Trophoblast cell (in vitro differentiated cells and primary cell): ENCODE results near the gene KLHDC3.

ENCODE experiments used
- DNase-seq, 2 donors: peaks; one replicate each; pipeline ENCODE4 v3.0.0-alpha.2; 2016
- H2AFZ ChIP-seq: 2 replicates; pipeline ENCODE4 v1.6.1; 2013; ENCODE audit warnings: low read length, moderate library complexity, mild to moderate bottlenecking; ENCODE audit not compliant: insufficient read depth, poor library complexity
- H2AK5ac ChIP-seq: 2 replicates; pipeline ENCODE4 v1.6.1; 2013; ENCODE audit warnings: mild to moderate bottlenecking, low read length
- H2BK120ac ChIP-seq: 2 replicates; pipeline ENCODE4 v1.6.1; 2013; ENCODE audit warnings: low read length, mild to moderate bottlenecking, moderate library complexity; ENCODE audit not compliant: insufficient read depth, poor library complexity
- H2BK12ac ChIP-seq: 2 replicates; pipeline ENCODE4 v1.6.1; 2013; ENCODE audit warnings: mild to moderate bottlenecking, low read length, moderate library complexity
- H2BK5ac ChIP-seq: 2 replicates; pipeline ENCODE4 v1.6.1; 2013; ENCODE audit warnings: low read length, low read depth, moderate library complexity, mild to moderate bottlenecking; ENCODE audit not compliant: poor library complexity
- H3K14ac ChIP-seq: 2 replicates; pipeline ENCODE4 v1.6.1; 2013; ENCODE audit warnings: mild to moderate bottlenecking, low read length
- H3K18ac ChIP-seq: 2 replicates; pipeline ENCODE4 v1.6.1; 2013; ENCODE audit warnings: mild to moderate bottlenecking, low read length
- H3K23ac ChIP-seq: 2 replicates; pipeline ENCODE4 v1.6.1; 2013; ENCODE audit warnings: low read length
- H3K27ac ChIP-seq: 2 replicates; pipeline ENCODE4 v1.5.1; 2013; ENCODE audit warnings: low read depth, mild to moderate bottlenecking, inconsistent platforms, low read length, moderate library complexity
- H3K27me3 ChIP-seq: 2 replicates; pipeline ENCODE4 v1.6.1; 2013; ENCODE audit warnings: inconsistent platforms, mild to moderate bottlenecking, low read length, moderate library complexity; ENCODE audit not compliant: insufficient read depth
- H3K36me3 ChIP-seq, 2 experiments: 1 replicate in 1 of 2; 2 replicates in 1 of 2; pipeline ENCODE4 v1.6.1; 2013; ENCODE audit warnings: low read length in 2 of 2, mild to moderate bottlenecking in 2 of 2, moderate library complexity in 1 of 2; ENCODE audit not compliant: insufficient read depth in 2 of 2, control insufficient read depth in 1 of 2
- H3K4ac ChIP-seq: 2 replicates; pipeline ENCODE4 v1.6.1; 2013; ENCODE audit warnings: low read depth, mild to moderate bottlenecking, low read length, moderate library complexity
- H3K4me1 ChIP-seq, 2 experiments: 1 replicate in 1 of 2; 2 replicates in 1 of 2; pipeline ENCODE4 v1.6.1; 2013; ENCODE audit warnings: low read length in 2 of 2, mild to moderate bottlenecking in 2 of 2, moderate library complexity in 1 of 2; ENCODE audit not compliant: insufficient read depth in 2 of 2, control insufficient read depth in 1 of 2
- H3K4me2 ChIP-seq: 2 replicates; pipeline ENCODE4 v1.6.1; 2013; ENCODE audit warnings: inconsistent platforms, mild to moderate bottlenecking, low read length, moderate library complexity
- H3K4me3 ChIP-seq: 2 replicates; pipeline ENCODE4 v1.5.1; 2013; ENCODE audit warnings: mild to moderate bottlenecking, low read depth, low read length, inconsistent platforms
- H3K79me1 ChIP-seq: one replicate; pipeline ENCODE4 v1.6.1; 2013; ENCODE audit warnings: low read length
- H3K79me2 ChIP-seq: 2 replicates; pipeline ENCODE4 v1.6.1; 2013; ENCODE audit warnings: low read length, mild to moderate bottlenecking; ENCODE audit not compliant: control insufficient read depth, insufficient read depth, poor library complexity
- H3K9ac ChIP-seq: 2 replicates; pipeline ENCODE4 v1.6.1; 2013; ENCODE audit warnings: mild to moderate bottlenecking, low read length
- H3K9me3 ChIP-seq: 2 replicates; pipeline ENCODE4 v1.6.1; 2013; ENCODE audit warnings: low read depth, mild to moderate bottlenecking, control low read depth, inconsistent platforms, low read length; ENCODE audit not compliant: insufficient read depth
- H4K12ac ChIP-seq: 2 replicates; pipeline ENCODE4 v1.6.1; 2013; ENCODE audit warnings: low read depth, mild to moderate bottlenecking, low read length, moderate library complexity
- H4K8ac ChIP-seq: 2 replicates; pipeline ENCODE4 v1.6.1; 2013; ENCODE audit warnings: low read depth, mild to moderate bottlenecking, low read length, moderate library complexity
- H4K91ac ChIP-seq: one replicate; pipeline ENCODE4 v1.6.1; 2013; ENCODE audit warnings: low read depth, mild to moderate bottlenecking, low read length, moderate library complexity
- WGBS: extraction: QIAGEN DNeasy Blood & Tissue Kit; methylation state at CpG from one replicate; pipeline ENCODE4 v1.1.7; 2013; ENCODE audit warnings: missing lambda C conversion rate; ENCODE audit not compliant: insufficient read length, insufficient coverage; ENCODE audit errors: extremely low coverage; 5-methylcytosine and 5-hydroxymethylcytosine counted together

The KLHDC3 gene

DNA sequence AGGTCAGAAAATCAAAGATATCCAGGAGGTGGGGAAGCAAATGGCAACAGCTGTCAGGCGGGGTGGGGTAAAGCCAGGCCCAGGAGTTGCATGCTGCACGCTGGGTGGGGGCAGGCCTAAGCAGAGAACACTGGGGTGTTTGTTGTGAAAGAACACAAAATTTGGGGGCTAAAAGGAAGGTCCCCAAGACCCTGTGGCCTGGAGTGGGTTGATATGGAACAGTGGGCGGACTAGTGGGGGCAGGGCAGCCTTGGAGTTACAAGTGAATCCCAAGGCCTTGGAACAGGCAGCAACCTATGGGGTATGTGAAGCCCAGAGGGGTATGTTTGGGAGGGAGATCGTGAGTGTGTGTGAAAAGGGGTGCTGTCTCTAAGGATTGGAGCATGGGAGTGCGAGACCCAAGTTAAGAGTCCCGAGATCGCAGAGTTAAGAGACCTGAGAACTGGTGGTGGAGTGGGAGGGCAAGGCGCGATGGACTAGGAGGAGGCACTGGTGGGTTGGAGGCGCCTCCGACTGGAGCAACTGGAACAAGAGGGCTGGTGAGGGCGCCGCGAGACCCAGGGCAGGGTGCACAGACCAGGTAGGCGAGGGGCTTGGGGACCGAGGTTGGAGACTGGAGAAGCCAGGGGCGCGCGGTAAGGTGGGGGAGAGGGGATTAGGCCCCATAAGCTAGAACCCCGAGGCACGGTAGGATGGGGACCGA is 38.9 kb downstream of the KLHDC3 start:
- H3K23ac ChIP-seq, result no peak overlapping the region
- H3K14ac ChIP-seq, result peak overlapping the region; percentile 100
- peak overlapping the region; percentile 99 for H3K4ac ChIP-seq
- H3K9ac ChIP-seq, result peak overlapping the region; percentile 92
- no peaks in the 10 kb centered on the region for H3K9me3 ChIP-seq
- H3K79me2 ChIP-seq, result peaks cover 8% of the 10 kb centered on the region
- peak overlapping the region; percentile 97 for H4K12ac ChIP-seq
- peak overlapping the region; percentile 68 for H2AFZ ChIP-seq
- WGBS, result no CpG with 5 or more reads among the region's 22 CpGs
- H2AK5ac ChIP-seq, result peak overlapping the region; percentile 99
- peak overlapping the region; percentile 99 for H3K18ac ChIP-seq
- H4K8ac ChIP-seq, result peak overlapping the region; percentile 100
- peak overlapping the region; percentile 100 for H4K91ac ChIP-seq
- peak overlapping the region; percentile 72 for H3K4me2 ChIP-seq
- peaks cover 18 to 39% of the 10 kb centered on the region in 2 experiments for H3K4me1 ChIP-seq
- peak overlapping the region; percentile 96 for H2BK5ac ChIP-seq
- peak overlapping the region; percentile 31 for H2BK12ac ChIP-seq
- H3K79me1 ChIP-seq, result peaks cover 9% of the 10 kb centered on the region
- peak overlapping the region; percentile 97 for H2BK120ac ChIP-seq
- peak overlapping the region; percentile 76 for H3K4me3 ChIP-seq
- no peaks in the 10 kb centered on the region for H3K27me3 ChIP-seq
- H3K27ac ChIP-seq, result peak overlapping the region; percentile 94
- peak in 1 of 2 donors; percentile 12 for DNase-seq
- peaks cover 29 to 40% of the 10 kb centered on the region in 2 experiments for H3K36me3 ChIP-seq

DNA sequence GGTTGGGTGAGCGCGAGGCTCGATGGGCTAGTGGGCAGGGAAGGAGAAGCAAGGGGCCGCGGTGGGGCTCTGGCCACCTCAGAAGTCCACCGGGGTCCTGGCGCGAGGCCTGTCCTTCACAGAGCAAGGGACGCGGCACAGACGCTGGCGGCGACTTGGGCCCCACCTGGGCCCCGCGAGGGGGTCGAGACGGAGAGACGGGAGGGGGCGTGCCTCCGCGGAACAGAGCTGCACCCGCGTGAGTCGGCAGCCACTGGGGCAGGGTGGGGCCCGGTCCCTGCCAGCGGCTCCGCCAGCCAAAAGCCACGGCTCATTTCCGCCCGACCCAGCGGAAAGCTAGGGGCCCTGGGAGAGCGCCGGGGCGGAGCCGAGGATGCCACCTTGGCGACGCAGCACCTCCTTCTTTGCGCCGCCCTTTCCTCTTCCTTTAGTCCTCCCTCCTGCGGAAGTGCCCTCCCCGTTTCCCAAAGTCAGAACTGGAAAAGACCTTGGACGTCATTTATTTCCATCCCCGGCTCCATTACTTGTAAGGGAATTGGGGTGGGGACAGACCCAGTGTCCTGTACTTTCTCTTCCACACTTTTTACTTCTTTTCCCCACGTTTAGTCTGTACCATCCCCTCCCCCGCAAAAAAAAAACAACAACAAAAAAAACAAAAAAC is 39.6 kb downstream of the KLHDC3 start, which contains the start of gene CUL7:
Gene CUL7 (minus strand): TSS at position 307 of the 661 bp plus-strand sequence. CDS start 1,063 bp downstream, outside the sequence.
- H3K79me2 ChIP-seq, result peaks cover 8% of the 10 kb centered on the region
- peak within 1 kb of the TSS; percentile 100 for H4K91ac ChIP-seq
- H2BK5ac ChIP-seq, result peak within 1 kb of the TSS; percentile 96
- peak within 1 kb of the TSS; percentile 76 for H3K4me3 ChIP-seq
- H3K36me3 ChIP-seq, result peaks cover 26 to 36% of the 10 kb centered on the region in 2 experiments
- H2AK5ac ChIP-seq, result peak within 1 kb of the TSS; percentile 99
- peak within 1 kb of the TSS; percentile 100 for H4K8ac ChIP-seq
- peak within 1 kb of the TSS; percentile 99 for H3K18ac ChIP-seq
- DNase-seq, result peak; percentile 86 to 93
- WGBS, result no CpG with 5 or more reads among the region's 45 CpGs
- H4K12ac ChIP-seq, result peak within 1 kb of the TSS; percentile 97
- peak within 1 kb of the TSS; percentile 89 for H2BK12ac ChIP-seq
- peak within 1 kb of the TSS; percentile 99 for H3K4ac ChIP-seq
- peak within 1 kb of the TSS; percentile 94 for H3K27ac ChIP-seq
- H3K27me3 ChIP-seq, result no peaks in the 10 kb centered on the region
- H3K9ac ChIP-seq, result peak within 1 kb of the TSS; percentile 92
- no peak within 1 kb of the TSS for H3K23ac ChIP-seq
- H3K4me1 ChIP-seq, result peaks cover 21 to 43% of the 10 kb centered on the region in 2 experiments
- H3K14ac ChIP-seq, result peak within 1 kb of the TSS; percentile 100
- peak within 1 kb of the TSS; percentile 72 for H3K4me2 ChIP-seq
- H2BK120ac ChIP-seq, result peak within 1 kb of the TSS; percentile 97
- peak within 1 kb of the TSS; percentile 73 for H2AFZ ChIP-seq
- H3K79me1 ChIP-seq, result peaks cover 9% of the 10 kb centered on the region
- no peaks in the 10 kb centered on the region for H3K9me3 ChIP-seq

DNA sequence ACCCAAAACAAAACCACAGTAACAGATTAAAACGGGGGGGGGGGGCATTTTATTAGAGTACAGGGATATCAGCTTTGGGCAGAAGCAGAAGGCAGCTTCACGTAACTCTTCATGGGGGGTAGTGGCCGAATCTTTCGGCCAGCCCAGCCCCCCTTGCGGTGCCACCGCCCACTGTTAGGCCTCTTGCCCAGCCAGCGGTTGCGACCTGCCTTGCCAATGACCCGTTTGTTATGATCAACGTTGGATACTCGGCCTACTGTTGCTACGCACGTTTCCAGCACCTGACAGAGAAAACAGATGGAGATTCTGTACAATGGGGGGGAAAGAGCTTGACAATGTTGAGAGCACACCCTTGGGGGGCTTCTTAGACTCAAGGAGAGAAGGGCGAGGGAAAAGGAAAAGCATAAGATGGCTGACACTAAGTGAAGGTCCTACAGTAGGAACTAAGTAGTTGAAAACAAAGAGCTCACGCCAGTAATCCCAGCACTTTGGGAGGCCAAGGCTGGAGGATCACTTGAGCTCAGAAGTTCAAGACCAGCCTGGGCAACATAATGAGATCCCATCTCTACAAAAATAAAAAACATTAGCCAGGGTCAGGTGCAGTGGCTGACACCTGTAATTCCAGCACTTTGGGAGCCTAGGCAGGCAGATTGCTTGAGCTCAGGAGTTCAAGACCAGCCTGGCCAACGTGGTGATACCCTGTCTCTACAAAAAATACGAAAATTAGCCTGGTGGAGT is 40.3 kb downstream of the KLHDC3 start:
- DNase-seq, result no peak
- Histone ChIP-seq H3K4me3 (no peak overlapping the region), H3K36me3 (peaks cover 23 to 33% of the 10 kb centered on the region in 2 experiments), H3K4me1 (peaks cover 21 to 43% of the 10 kb centered on the region in 2 experiments), H2BK120ac (peak overlapping the region; percentile 57), H4K12ac (peak overlapping the region; percentile 20), H3K9ac (no peak overlapping the region), H3K4ac (peak overlapping the region; percentile 74), H3K4me2 (peak overlapping the region; percentile 72), H3K18ac (peak overlapping the region; percentile 70), H3K79me2 (peaks cover 10% of the 10 kb centered on the region), H3K23ac (no peak overlapping the region), H2AFZ (peak overlapping the region; percentile 73), H3K14ac (peak overlapping the region; percentile 65), H4K91ac (peak overlapping the region; percentile 85), H3K9me3 (no peaks in the 10 kb centered on the region), H4K8ac (peak overlapping the region; percentile 91), H3K79me1 (peaks cover 12% of the 10 kb centered on the region), H3K27ac (peak overlapping the region; percentile 57), H2BK5ac (peak overlapping the region; percentile 8), H2BK12ac (peak overlapping the region; percentile 89), H2AK5ac (peak overlapping the region; percentile 99), H3K27me3 (no peaks in the 10 kb centered on the region)
- WGBS, result no CpG with 5 or more reads among the region's 17 CpGs

DNA sequence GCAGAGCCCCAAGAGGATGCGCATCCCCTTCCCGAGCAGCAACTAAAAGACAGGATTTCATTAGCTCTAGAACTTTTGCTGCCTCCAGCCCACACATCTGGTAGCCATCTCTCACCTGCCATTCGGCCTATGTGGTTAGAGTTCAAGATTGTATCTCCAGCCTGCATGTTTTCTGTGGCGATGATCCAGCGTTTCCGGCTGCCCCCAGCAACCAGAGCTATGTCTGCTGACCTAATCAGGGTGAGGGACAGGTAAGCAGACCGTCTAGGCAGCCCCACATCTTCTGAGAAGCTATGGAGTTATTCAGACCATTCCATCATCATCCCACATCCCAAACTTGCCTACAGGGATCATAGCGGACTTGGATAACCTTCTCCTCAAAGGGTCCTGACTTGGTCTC is 41.9 kb downstream of the KLHDC3 start:
- Histone ChIP-seq H3K23ac (no peak overlapping the region), H3K27ac (peak overlapping the region; percentile 48), H2BK120ac (no peak overlapping the region)

More for the DNA sequence above, 41.9 kb downstream of the KLHDC3 start:
- Histone ChIP-seq H2AK5ac (no peak overlapping the region), H2BK12ac (no peak overlapping the region), H3K4me3 (no peak overlapping the region), H3K4ac (no peak overlapping the region), H3K4me1 (peaks cover 25 to 45% of the 10 kb centered on the region in 2 experiments), H4K91ac (no peak overlapping the region), H3K14ac (no peak overlapping the region), H3K18ac (no peak overlapping the region), H3K9ac (no peak overlapping the region), H2AFZ (no peak overlapping the region), H3K27me3 (no peaks in the 10 kb centered on the region), H4K12ac (no peak overlapping the region), H3K4me2 (peak overlapping the region; percentile 5), H2BK5ac (peak overlapping the region; percentile 22), H3K9me3 (no peaks in the 10 kb centered on the region), H4K8ac (no peak overlapping the region), H3K79me2 (peaks cover 12% of the 10 kb centered on the region), H3K36me3 (peaks cover 10 to 19% of the 10 kb centered on the region in 2 experiments), H3K79me1 (peaks cover 23% of the 10 kb centered on the region)
- peak; percentile 95 to 96 for DNase-seq
- WGBS, result no CpG with 5 or more reads among the region's 8 CpGs
